Activated CD8-positive, alpha-beta memory T cell treated with anti-CD3 and anti-CD28 coated beads for 1 hour (primary cell): ENCODE results near the gene MRPS24.
"Not testable (repeated sequence)": the region's sequence is repeated elsewhere in the genome, so short reads cannot be mapped to it uniquely, and the experiment has no call there.

Experiments used
- DNase-seq, 2 donors: peaks; one replicate each; pipeline ENCODE4 v3.0.0-alpha.2; 2020; ENCODE audit warnings: low read depth in 1 of 2; ENCODE audit errors: extremely low read depth in 1 of 2

Gene MRPS24

DNA sequence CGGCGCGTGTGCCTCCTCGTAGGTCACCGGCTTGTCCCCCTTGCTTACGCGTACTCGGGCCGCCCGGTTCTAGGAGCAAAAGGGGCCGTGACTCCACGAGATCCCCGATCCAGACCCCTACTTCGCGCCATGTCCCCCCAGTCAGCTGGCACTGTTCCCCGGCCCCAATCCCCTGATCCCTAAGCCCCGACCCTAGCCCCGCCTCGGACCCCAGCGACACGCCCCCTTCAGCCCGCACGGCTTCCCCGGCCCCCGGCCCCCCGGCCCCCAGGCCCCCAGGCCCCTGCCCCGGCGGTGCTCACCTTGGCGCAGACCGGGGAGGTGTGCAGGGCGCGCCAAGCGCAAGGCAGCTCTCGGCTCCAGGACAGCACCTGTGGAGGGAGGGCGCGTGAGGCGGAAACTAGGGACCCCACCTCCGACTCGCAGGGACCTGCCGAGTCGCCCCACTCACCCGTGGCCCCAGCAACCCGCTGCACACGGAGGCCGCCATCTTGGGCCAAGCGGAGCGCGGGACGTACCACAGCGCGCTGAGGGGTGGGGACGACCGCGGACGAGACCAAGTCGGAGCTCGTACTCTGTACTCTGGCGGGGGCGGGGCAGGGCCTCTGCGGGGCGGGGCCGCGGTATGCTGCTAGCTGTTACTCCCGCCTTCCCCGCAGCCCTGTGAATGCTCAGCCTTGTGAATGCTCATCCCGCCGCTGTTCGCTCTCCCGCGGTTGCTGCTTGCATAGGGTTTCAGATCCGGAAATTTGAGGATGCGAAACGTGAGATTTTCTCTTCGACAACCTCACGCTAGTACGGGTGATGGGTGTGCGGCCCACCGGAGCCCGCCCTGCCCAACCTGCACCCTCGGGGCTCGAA, at the start of gene MRPS24:
MRPS24 (minus strand) TSS at position 512 of the 861 bp plus-strand sequence; CDS start at position 490, 22 bp downstream.
- peak; percentile 83 to 95 for DNase-seq

DNA sequence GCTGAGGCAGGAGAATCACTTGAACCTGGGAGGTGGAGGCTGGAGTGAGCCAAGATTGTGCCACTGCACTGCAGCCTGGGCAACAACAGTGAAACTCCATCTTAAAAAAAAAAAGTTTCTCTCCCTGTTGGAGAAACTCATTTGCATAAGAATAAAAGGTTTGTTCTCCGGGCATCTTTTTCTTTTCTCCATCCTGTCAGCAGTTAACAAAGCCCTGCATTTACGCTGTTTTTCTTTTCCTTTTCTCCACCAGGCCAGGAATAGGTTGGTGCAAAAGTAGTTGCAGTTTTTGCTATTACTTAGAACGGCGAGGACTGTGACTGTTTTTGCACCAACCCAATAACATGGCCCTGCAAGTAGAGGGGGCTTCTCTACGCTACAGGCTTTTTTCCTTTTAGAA, 46.6 kb upstream of the MRPS24 start:
- DNase-seq = no peak

- DNase-seq = no peak
Observed at GRCh38 chr7:43914795-43915194, 45.5 kb upstream of the MRPS24 start.

- DNase-seq = peak; percentile 2 to 44
Observed at GRCh38 chr7:43906331-43907010, 37.2 kb upstream of the MRPS24 start, which contains the start of gene URGCP. Gene URGCP, minus strand, starts transcription at chr7:43906596. Its CDS starts 21 bp downstream, at chr7:43906575.

DNA sequence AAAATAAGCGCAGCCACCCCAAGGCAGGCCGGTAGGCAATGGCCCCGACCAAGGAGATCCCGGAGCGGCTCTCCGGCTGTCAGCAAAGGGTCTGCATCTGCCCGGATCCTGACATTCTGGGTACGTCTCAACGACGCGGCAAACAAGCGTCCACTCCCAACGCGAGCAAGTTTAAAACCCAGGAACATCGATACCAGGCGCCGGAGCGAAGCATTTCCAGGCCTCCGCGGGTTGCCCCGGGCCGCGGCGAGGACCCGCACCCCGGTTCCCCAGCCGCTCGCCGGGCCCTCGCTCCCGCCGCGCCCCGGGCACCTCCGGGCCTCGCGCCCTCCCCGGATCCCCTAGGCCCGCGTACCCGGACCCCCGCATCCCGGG, 36.6 kb upstream of the MRPS24 start:
- DNase-seq = no peak

GRCh38 chr7:43905209-43905946, 36.1 kb upstream of the MRPS24 start:
- DNase-seq = no peak

- DNase-seq = no peak
Observed at GRCh38 chr7:43904533-43905208, 35.4 kb upstream of the MRPS24 start.

GRCh38 chr7:43902542-43903054, 33.3 kb upstream of the MRPS24 start:
- no peak for DNase-seq

- DNase-seq = not testable (repeated sequence)
Observed at GRCh38 chr7:43898571-43898970, 29.3 kb upstream of the MRPS24 start.

DNA sequence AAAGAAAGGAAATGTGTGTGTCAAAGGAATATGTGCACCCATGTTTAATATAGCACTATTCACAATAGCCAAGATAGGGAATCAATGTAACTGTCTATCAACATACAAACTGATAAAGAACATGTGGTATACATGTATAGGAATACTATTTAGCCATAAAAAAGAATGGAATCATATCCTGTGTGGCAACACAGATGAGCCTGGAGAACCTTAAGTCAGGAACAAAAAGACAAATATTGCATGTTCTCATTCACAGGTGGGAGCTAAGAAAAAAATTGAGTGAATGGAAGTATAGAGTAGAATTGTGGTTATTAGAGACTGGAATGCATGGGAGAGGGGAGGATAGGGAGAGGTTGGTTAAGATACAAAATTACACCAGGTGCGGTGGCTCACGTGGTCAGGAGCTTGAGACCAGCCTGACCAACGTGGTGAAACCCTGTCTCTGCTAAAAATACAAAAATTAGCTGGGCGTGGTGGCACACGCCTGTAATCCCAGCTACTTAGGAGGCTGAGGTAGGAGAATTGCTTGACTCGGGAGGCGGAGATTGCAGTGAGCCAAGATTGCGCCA, 26.6 kb upstream of the MRPS24 start:
- DNase-seq = no peak

DNA sequence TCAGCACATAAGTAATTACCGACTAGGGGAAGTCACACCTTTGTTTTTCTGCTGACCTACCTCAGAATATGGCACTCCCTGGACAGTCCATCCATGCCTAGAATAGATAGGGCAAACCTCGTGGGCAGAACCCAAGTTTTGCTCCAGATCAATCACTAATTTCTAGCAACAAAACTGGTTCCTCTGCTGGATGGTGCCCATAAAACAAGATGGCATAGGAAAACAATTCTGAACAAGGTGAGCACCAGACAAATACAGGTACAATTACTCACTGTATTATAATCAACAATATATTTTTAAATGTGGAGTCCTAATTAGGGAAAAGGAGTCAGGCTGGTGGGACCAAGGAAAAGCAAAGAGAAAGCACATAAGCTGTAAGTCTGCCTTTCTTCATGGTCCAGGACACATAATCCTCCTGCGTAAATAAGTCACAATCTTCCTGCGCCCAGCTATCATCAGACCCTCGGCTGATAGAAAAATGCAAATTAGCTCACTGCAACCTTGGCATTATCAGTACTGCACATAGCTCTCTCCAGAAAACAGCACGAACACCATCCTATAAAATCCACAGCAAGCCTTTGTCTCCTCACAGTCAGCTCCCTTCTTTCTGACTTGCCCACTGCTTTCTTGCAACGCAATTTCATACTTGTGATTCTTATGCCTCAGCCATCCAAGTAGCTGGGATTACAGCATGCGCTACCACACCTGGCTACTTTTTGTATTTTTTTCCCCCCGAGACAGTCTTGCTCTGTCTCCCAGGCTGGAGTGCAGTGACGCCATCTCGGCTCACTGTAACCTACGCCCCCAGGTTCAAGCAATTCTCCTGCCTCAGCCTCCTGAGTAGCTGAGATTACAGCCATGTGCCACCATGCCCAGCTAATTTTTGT, 22.0 kb upstream of the MRPS24 start:
- DNase-seq = no peak

DNA sequence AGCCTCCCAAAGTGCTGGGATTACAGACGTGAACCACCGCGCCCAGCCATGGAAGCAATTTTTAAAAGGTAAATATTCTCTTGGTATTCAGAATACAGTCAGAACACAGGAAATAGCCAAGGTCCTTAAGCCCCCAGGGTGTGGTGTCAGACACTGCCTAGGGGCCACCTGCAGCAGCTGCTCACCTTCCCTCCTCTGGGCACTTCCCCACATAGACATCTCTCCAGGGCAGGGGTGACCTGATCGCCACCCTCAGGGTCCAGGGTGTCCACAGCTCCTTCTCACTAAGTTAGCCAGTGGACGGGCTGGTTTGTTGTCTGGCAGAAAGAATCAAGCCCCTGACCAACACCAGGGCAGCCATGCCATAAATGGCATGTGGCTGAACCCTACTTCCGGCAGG, 21.2 kb upstream of the MRPS24 start:
- no peak for DNase-seq

DNA sequence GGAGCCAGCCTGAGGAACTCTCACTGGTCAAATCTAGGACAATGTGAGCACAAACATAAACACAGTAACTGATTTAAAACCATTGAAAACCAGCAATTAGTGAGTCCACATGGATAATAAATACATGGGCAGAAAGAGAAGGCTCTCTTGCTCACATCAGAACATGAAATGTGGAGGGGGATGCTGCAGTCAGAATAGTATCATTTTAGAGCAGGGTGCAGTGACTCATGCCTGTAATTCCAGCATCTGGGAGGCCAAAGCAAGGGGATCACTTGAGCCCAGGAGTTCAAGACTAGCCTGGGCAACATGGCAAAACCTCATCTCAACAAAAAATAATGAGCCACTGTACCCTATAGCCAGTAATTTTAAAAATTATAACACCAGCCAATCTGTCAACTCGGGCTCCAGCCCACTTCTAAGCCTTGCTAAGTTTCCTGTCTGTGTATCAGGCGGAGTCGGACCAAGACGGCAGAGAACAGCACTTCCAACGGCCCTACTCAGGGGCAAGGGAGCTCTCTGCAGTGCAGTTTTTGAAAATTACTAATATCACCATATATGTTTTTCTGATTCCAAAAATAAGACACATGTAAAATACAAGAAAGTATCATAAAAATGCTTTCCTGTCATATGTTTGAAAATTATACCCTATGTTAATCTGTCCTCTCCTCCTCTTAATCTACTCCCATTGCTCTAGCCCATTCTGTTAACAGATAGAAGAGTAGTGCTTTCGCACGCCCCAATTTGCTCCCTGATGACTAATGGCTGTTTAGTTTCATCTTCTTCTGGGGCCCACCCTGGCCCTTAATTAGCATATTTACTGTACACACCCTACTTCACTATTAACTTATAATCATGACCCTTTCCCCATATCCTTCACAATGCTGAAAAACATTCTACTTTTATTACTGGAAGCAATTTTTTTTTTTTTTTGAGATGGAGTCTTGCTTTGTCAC, 20.0 kb upstream of the MRPS24 start:
- DNase-seq = no peak

- DNase-seq = no peak
Observed at GRCh38 chr7:43884617-43885016, 15.3 kb upstream of the MRPS24 start.

DNA sequence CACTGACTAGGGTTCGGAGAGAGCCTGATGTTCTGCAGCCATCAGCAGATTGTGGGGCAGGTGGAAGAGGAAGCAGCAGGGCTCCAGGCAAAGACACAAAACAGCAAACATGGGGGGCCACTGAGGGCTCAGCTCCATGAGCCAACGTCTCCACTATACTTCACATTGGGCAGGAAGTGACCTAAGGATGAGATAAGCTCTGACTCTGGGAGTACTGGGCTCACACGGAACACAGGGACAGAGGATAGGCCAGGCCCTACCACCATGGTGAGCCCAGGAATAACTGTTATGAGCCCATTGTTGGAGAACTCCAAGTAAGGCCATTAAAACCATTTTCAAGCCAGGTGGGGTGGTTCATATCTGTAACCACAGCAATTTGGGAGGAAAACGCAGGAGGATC, 14.9 kb upstream of the MRPS24 start:
- DNase-seq = no peak

GRCh38 chr7:43880596-43880995, 11.3 kb upstream of the MRPS24 start:
- no peak for DNase-seq

GRCh38 chr7:43879477-43879876, 10.2 kb upstream of the MRPS24 start:
- DNase-seq = no peak

- DNase-seq = no peak
Observed at GRCh38 chr7:43878867-43879266, 9.6 kb upstream of the MRPS24 start.
